GM12875 (cell line): ENCODE measurements around the gene KCNS1.
A peak's percentile ranks its signal among the peaks of the same experiment; 100 is the strongest.

Source experiments
- H3K4me3 ChIP-seq: one replicate; pipeline ENCODE4 v1.5.1; 2011; ENCODE audit warnings: low read depth, low read length, control low read depth
- CTCF ChIP-seq: IDR thresholded peaks from 2 replicates; pipeline ENCODE4 v1.5.1; 2011; ENCODE audit warnings: low read depth, mild to moderate bottlenecking, control low read depth, inconsistent platforms, low read length, moderate library complexity, borderline replicate concordance; ENCODE audit not compliant: insufficient read depth

The KCNS1 gene

GRCh38 chr20:45096781-45097180, 4.1 kb downstream of the KCNS1 start:
- no peak overlapping the region for H3K4me3 ChIP-seq
- no peak for TF ChIP-seq CTCF

- peak; percentile 76 for TF ChIP-seq CTCF
- H3K4me3 ChIP-seq = no peak overlapping the region
Measured at GRCh38 chr20:45095805-45096238, 5.1 kb downstream of the KCNS1 start.

- TF ChIP-seq CTCF = no peak
- H3K4me3 ChIP-seq = no peak overlapping the region
Measured at GRCh38 chr20:45094864-45095574, 5.9 kb downstream of the KCNS1 start.

GRCh38 chr20:45094201-45094600, 6.7 kb downstream of the KCNS1 start:
- no peak overlapping the region for H3K4me3 ChIP-seq
- TF ChIP-seq CTCF = no peak

- TF ChIP-seq CTCF = no peak
- no peak overlapping the region for H3K4me3 ChIP-seq
Measured at GRCh38 chr20:45092898-45093297, 8.0 kb downstream of the KCNS1 start.

- H3K4me3 ChIP-seq = no peak overlapping the region
- TF ChIP-seq CTCF = no peak
Measured at GRCh38 chr20:45091366-45091765, 9.6 kb downstream of the KCNS1 start.

GRCh38 chr20:45090481-45090880, 10.4 kb downstream of the KCNS1 start:
- H3K4me3 ChIP-seq = no peak overlapping the region
- no peak for TF ChIP-seq CTCF
